H1 (cell line): Measurements from ENCODE around the gene DNLZ. TPM values are rescaled to one million over a fixed set of nuclear protein-coding genes. Genes with fewer than 3 reads are reported as not detected.

ENCODE experiments used
- CEBPB ChIP-seq: IDR thresholded peaks from 2 replicates; pipeline ENCODE4 v1.6.1; 2012; ENCODE audit warnings: low read depth, low read length
- HDAC6 ChIP-seq: IDR thresholded peaks from one replicate; pipeline ENCODE4 v1.7.1; 2012; ENCODE audit warnings: low read depth, mild to moderate bottlenecking, inconsistent platforms, low read length, moderate library complexity
- JUND ChIP-seq: IDR thresholded peaks from 2 replicates; pipeline ENCODE4 v1.6.1; 2011; ENCODE audit warnings: mild to moderate bottlenecking, improper control_type of control experiment, low read length
- POU5F1 ChIP-seq: IDR thresholded peaks from 2 replicates; pipeline ENCODE4 v1.6.1; 2011; ENCODE audit warnings: low read depth, mild to moderate bottlenecking, low read length, moderate library complexity
- SIRT6 ChIP-seq: IDR thresholded peaks from one replicate; pipeline ENCODE4 v1.7.1; 2012; ENCODE audit warnings: low read length, inconsistent platforms
- ZNF274 ChIP-seq: IDR thresholded peaks from 2 replicates; pipeline ENCODE4 v1.7.0; 2012; ENCODE audit warnings: low read length, borderline replicate concordance; ENCODE audit errors: extremely low read depth
- polyA plus RNA-seq, 7 experiments: library from polyadenylated mRNA; depleted of rRNA in 3 of 7; stranded (reverse) in 5 of 7; unstranded in 2 of 7; fragments of >200 nt in 5 of 7; fragments of 200-250 nt in 2 of 7; gene quantifications; 1 replicate in 5 of 7; 2 replicates in 1 of 7; 4 replicates in 1 of 7; pipeline versions ENCODE4 v1.2.1 to v1.2.3, GENCODE V29; 2011 to 2013; ENCODE audit warnings: missing spikeins in 2 of 7, mixed read lengths in 2 of 7
- total RNA-seq: library from RNA; stranded (reverse); fragmentation: NEBNext Ultra II Directional; extraction: Animal tissue kit (Norgen Biotek cat#: 25700); gene quantifications from 2 replicates; pipeline ENCODE4 v1.2.1, GENCODE V29; 2021
- TF ChIP-seq, protein P1 (sequence below): fragments of 300-600 bp; sonication (generic); IDR thresholded peaks from 2 replicates; pipeline ENCODE4 v1.7.1; 2012; ENCODE audit warnings: low read length, moderate library complexity, mild to moderate bottlenecking, inconsistent platforms; ENCODE audit not compliant: insufficient replicate concordance

DNLZ gene
- total and polyA plus RNA-seq, 2 of the 8 experiments (the other 6 are each of a cell fraction or from before 2014, with no cell fraction given) = 11.6 to 17.9 TPM

- TF ChIP-seq, protein P1, sequence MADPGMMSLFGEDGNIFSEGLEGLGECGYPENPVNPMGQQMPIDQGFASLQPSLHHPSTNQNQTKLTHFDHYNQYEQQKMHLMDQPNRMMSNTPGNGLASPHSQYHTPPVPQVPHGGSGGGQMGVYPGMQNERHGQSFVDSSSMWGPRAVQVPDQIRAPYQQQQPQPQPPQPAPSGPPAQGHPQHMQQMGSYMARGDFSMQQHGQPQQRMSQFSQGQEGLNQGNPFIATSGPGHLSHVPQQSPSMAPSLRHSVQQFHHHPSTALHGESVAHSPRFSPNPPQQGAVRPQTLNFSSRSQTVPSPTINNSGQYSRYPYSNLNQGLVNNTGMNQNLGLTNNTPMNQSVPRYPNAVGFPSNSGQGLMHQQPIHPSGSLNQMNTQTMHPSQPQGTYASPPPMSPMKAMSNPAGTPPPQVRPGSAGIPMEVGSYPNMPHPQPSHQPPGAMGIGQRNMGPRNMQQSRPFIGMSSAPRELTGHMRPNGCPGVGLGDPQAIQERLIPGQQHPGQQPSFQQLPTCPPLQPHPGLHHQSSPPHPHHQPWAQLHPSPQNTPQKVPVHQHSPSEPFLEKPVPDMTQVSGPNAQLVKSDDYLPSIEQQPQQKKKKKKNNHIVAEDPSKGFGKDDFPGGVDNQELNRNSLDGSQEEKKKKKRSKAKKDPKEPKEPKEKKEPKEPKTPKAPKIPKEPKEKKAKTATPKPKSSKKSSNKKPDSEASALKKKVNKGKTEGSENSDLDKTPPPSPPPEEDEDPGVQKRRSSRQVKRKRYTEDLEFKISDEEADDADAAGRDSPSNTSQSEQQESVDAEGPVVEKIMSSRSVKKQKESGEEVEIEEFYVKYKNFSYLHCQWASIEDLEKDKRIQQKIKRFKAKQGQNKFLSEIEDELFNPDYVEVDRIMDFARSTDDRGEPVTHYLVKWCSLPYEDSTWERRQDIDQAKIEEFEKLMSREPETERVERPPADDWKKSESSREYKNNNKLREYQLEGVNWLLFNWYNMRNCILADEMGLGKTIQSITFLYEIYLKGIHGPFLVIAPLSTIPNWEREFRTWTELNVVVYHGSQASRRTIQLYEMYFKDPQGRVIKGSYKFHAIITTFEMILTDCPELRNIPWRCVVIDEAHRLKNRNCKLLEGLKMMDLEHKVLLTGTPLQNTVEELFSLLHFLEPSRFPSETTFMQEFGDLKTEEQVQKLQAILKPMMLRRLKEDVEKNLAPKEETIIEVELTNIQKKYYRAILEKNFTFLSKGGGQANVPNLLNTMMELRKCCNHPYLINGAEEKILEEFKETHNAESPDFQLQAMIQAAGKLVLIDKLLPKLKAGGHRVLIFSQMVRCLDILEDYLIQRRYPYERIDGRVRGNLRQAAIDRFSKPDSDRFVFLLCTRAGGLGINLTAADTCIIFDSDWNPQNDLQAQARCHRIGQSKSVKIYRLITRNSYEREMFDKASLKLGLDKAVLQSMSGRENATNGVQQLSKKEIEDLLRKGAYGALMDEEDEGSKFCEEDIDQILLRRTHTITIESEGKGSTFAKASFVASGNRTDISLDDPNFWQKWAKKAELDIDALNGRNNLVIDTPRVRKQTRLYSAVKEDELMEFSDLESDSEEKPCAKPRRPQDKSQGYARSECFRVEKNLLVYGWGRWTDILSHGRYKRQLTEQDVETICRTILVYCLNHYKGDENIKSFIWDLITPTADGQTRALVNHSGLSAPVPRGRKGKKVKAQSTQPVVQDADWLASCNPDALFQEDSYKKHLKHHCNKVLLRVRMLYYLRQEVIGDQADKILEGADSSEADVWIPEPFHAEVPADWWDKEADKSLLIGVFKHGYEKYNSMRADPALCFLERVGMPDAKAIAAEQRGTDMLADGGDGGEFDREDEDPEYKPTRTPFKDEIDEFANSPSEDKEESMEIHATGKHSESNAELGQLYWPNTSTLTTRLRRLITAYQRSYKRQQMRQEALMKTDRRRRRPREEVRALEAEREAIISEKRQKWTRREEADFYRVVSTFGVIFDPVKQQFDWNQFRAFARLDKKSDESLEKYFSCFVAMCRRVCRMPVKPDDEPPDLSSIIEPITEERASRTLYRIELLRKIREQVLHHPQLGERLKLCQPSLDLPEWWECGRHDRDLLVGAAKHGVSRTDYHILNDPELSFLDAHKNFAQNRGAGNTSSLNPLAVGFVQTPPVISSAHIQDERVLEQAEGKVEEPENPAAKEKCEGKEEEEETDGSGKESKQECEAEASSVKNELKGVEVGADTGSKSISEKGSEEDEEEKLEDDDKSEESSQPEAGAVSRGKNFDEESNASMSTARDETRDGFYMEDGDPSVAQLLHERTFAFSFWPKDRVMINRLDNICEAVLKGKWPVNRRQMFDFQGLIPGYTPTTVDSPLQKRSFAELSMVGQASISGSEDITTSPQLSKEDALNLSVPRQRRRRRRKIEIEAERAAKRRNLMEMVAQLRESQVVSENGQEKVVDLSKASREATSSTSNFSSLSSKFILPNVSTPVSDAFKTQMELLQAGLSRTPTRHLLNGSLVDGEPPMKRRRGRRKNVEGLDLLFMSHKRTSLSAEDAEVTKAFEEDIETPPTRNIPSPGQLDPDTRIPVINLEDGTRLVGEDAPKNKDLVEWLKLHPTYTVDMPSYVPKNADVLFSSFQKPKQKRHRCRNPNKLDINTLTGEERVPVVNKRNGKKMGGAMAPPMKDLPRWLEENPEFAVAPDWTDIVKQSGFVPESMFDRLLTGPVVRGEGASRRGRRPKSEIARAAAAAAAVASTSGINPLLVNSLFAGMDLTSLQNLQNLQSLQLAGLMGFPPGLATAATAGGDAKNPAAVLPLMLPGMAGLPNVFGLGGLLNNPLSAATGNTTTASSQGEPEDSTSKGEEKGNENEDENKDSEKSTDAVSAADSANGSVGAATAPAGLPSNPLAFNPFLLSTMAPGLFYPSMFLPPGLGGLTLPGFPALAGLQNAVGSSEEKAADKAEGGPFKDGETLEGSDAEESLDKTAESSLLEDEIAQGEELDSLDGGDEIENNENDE = no peak
- no peak for TF ChIP-seq HDAC6
- no peak for TF ChIP-seq JUND
- no peak for TF ChIP-seq POU5F1
- TF ChIP-seq CEBPB = no peak
- TF ChIP-seq SIRT6 = no peak
- no peak for TF ChIP-seq ZNF274
Measured at GRCh38 chr9:136316271-136316751, 47.2 kb downstream of the DNLZ start (continued).
